Neural progenitor cell (in vitro differentiated cells): ENCODE measurements around the gene TSHZ3. TPM values are rescaled to one million over a fixed set of nuclear protein-coding genes. Genes with fewer than 3 reads are reported as not detected.

Experiments
- DNase-seq: peaks from one replicate; pipeline ENCODE4 v3.0.0-alpha.2; 2016; ENCODE audit warnings: low spot score
- H2AFZ ChIP-seq: fragments of 200-600 bp; sonication (generic); replicated peaks from 2 replicates; pipeline ENCODE4 v1.6.1; 2016; ENCODE audit warnings: antibody characterized with exemption
- H3F3A ChIP-seq: fragments of 200-600 bp; sonication (generic); 2 replicates; pipeline ENCODE4 v1.6.1; 2016; ENCODE audit warnings: antibody characterized with exemption, low read depth
- H3K27ac ChIP-seq: fragments of 200-600 bp; sonication (generic); 2 replicates; pipeline ENCODE4 v1.5.1; 2016; ENCODE audit warnings: mild to moderate bottlenecking
- H3K27me3 ChIP-seq: fragments of 200-600 bp; sonication (generic); 2 replicates; pipeline ENCODE4 v1.6.1; 2016; ENCODE audit warnings: mild to moderate bottlenecking, moderate library complexity
- H3K36me3 ChIP-seq: fragments of 200-600 bp; sonication (generic); 2 replicates; pipeline ENCODE4 v1.5.1; 2016
- H3K4me1 ChIP-seq: fragments of 200-600 bp; sonication (generic); 2 replicates; pipeline ENCODE4 v1.6.1; 2016; ENCODE audit warnings: mixed run types
- H3K4me2 ChIP-seq: fragments of 200-600 bp; sonication (generic); 2 replicates; pipeline ENCODE4 v1.6.1; 2016
- H3K4me3 ChIP-seq: fragments of 200-600 bp; sonication (generic); 2 replicates; pipeline ENCODE4 v1.5.1; 2016
- H3K79me2 ChIP-seq: fragments of 200-600 bp; sonication (generic); 2 replicates; pipeline ENCODE4 v1.6.1; 2016; ENCODE audit warnings: low read depth
- H3K9ac ChIP-seq: fragments of 200-600 bp; sonication (generic); 2 replicates; pipeline ENCODE4 v1.6.1; 2016
- H3K9me3 ChIP-seq: fragments of 200-600 bp; sonication (generic); 2 replicates; pipeline ENCODE4 v1.5.1; 2016; ENCODE audit warnings: low read depth
- H4K20me1 ChIP-seq: fragments of 200-600 bp; sonication (generic); 2 replicates; pipeline ENCODE4 v1.6.1; 2016; ENCODE audit warnings: low read depth
- H3K27ac Mint-ChIP-seq: 3 replicates; pipeline ENCODE4 v1.8.0; 2021; ENCODE audit warnings: mixed read lengths
- H3K27me3 Mint-ChIP-seq: 2 replicates; pipeline ENCODE4 v1.8.0; 2022; ENCODE audit warnings: low read depth, mild to moderate bottlenecking, inconsistent platforms, moderate library complexity, mixed read lengths; ENCODE audit not compliant: insufficient read depth
- H3K36me3 Mint-ChIP-seq: 3 replicates; pipeline ENCODE4 v1.8.0; 2021; ENCODE audit warnings: mixed read lengths
- H3K4me1 Mint-ChIP-seq: 3 replicates; pipeline ENCODE4 v1.8.0; 2021; ENCODE audit warnings: mixed read lengths
- H3K4me3 Mint-ChIP-seq: 3 replicates; pipeline ENCODE4 v1.8.0; 2021; ENCODE audit warnings: mild to moderate bottlenecking, moderate library complexity, mixed read lengths
- H3K9me3 Mint-ChIP-seq: 3 replicates; pipeline ENCODE4 v1.8.0; 2020; ENCODE audit warnings: mixed read lengths
- EZH2 ChIP-seq: fragments of 200-600 bp; sonication (generic); IDR thresholded peaks from 2 replicates; pipeline ENCODE4 v1.6.1; 2017; ENCODE audit warnings: antibody characterized with exemption, mild to moderate bottlenecking, moderate library complexity
- EZH2phosphoT487 ChIP-seq: fragments of 200-600 bp; sonication (generic); IDR thresholded peaks from 2 replicates; pipeline ENCODE4 v1.6.1; 2017; ENCODE audit warnings: antibody characterized with exemption
- total RNA-seq: library from RNA; depleted of rRNA; stranded (reverse); fragments of >200 nt; gene quantifications from 2 replicates; pipeline ENCODE4 v1.2.3, GENCODE V29; 2015; ENCODE audit warnings: low replicate concordance
- TF ChIP-seq, protein P1 (sequence below): fragments of 200-600 bp; sonication (generic); IDR thresholded peaks from 2 replicates; pipeline ENCODE4 v1.5.1; 2017; ENCODE audit warnings: antibody characterized with exemption, mild to moderate bottlenecking

The TSHZ3 gene, protein sequence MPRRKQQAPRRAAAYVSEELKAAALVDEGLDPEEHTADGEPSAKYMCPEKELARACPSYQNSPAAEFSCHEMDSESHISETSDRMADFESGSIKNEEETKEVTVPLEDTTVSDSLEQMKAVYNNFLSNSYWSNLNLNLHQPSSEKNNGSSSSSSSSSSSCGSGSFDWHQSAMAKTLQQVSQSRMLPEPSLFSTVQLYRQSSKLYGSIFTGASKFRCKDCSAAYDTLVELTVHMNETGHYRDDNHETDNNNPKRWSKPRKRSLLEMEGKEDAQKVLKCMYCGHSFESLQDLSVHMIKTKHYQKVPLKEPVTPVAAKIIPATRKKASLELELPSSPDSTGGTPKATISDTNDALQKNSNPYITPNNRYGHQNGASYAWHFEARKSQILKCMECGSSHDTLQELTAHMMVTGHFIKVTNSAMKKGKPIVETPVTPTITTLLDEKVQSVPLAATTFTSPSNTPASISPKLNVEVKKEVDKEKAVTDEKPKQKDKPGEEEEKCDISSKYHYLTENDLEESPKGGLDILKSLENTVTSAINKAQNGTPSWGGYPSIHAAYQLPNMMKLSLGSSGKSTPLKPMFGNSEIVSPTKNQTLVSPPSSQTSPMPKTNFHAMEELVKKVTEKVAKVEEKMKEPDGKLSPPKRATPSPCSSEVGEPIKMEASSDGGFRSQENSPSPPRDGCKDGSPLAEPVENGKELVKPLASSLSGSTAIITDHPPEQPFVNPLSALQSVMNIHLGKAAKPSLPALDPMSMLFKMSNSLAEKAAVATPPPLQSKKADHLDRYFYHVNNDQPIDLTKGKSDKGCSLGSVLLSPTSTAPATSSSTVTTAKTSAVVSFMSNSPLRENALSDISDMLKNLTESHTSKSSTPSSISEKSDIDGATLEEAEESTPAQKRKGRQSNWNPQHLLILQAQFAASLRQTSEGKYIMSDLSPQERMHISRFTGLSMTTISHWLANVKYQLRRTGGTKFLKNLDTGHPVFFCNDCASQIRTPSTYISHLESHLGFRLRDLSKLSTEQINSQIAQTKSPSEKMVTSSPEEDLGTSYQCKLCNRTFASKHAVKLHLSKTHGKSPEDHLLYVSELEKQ
- total RNA-seq = 0.60 and 1.2 TPM in 2 replicates

DNA sequence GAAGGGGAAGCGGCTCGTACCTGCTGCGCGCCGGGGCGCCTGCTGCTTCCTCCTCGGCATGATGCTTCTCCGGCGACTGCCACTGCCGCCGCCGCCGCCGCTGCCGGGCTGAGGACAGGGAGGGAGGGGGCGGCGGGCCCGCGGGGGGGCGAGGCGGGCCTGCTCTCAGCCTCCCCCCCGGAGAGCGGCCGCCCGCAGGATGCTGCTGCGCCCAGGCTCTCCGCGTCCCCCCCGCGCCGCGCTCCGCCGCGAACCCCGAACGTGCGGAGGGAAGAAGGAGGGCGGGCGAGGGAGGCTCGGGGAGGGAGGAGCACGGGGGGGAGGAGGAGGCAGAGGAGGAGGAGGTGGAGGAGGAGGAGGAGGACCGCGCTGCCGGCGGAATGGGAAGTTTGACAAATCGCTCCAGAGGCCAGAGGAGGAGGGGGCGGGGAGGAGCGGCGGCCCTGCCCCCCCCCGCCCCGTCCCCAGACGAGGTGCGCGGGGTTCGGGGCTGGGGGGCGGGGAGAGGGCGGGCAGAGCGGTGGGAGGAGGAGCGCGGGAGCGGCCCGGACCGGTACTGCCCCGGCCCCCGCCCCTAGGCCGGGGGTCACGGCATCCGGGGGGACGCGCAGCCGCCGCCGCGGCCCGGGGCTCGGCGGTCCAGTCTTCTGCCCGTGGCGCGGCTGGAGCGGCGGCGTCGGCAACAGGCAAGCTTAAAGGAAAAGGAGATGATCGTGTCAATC, at the start of gene TSHZ3:
TSS of gene TSHZ3 (minus strand) at position 277 of the 722 bp plus-strand sequence. CDS start at position 60, 217 bp downstream.
- Histone ChIP-seq H3K79me2 (no peaks in the 10 kb centered on the region), H3K9ac (no peak within 1 kb of the TSS), H3K27me3 (peaks cover 85% of the 10 kb centered on the region), H3K36me3 (no peaks in the 10 kb centered on the region), H2AFZ (peak within 1 kb of the TSS; percentile 91), H3K9me3 (no peaks in the 10 kb centered on the region), H3F3A (no peaks in the 10 kb centered on the region), H3K4me3 (peak within 1 kb of the TSS; percentile 81), H3K27ac (no peak within 1 kb of the TSS), H3K4me1 (peaks cover 27% of the 10 kb centered on the region), H3K4me2 (peak within 1 kb of the TSS; percentile 97), H4K20me1 (peaks cover 45% of the 10 kb centered on the region)
- Mint-ChIP-seq H3K36me3 (no peaks in the 10 kb centered on the region), H3K9me3 (no peaks in the 10 kb centered on the region), H3K27me3 (peaks cover 51% of the 10 kb centered on the region), H3K4me3 (peak within 1 kb of the TSS; percentile 86), H3K4me1 (peaks cover 27% of the 10 kb centered on the region), H3K27ac (no peak within 1 kb of the TSS)
- TF ChIP-seq EZH2phosphoT487 (no peak), EZH2 (no peak)
- TF ChIP-seq, protein P1, sequence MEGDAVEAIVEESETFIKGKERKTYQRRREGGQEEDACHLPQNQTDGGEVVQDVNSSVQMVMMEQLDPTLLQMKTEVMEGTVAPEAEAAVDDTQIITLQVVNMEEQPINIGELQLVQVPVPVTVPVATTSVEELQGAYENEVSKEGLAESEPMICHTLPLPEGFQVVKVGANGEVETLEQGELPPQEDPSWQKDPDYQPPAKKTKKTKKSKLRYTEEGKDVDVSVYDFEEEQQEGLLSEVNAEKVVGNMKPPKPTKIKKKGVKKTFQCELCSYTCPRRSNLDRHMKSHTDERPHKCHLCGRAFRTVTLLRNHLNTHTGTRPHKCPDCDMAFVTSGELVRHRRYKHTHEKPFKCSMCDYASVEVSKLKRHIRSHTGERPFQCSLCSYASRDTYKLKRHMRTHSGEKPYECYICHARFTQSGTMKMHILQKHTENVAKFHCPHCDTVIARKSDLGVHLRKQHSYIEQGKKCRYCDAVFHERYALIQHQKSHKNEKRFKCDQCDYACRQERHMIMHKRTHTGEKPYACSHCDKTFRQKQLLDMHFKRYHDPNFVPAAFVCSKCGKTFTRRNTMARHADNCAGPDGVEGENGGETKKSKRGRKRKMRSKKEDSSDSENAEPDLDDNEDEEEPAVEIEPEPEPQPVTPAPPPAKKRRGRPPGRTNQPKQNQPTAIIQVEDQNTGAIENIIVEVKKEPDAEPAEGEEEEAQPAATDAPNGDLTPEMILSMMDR = no peak
- DNase-seq = peak; percentile 83

DNA sequence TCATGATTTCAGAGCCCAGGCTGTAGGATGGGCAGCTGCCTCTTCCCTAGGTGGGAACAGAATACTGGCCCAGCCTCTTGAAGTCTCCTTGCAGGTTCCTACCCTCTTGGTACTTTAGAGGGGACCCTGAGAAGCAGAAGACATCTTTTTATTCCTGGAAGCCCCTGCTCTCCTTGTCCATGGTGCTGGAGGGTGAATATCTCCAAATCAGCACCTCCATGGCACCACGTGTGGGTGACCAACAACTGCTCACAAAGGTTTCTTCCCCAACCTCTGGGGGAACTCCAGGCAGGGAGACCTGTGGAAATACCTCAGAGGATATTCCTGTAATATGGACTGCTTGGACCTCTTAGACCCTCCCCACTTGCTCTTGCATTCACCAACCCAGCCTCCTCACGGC, 48.1 kb upstream of the TSHZ3 start:
- Histone ChIP-seq H4K20me1 (no peaks in the 10 kb centered on the region), H3K9me3 (no peaks in the 10 kb centered on the region), H3K27ac (no peak overlapping the region), H3K36me3 (no peaks in the 10 kb centered on the region), H3K4me2 (no peak overlapping the region), H3K27me3 (no peaks in the 10 kb centered on the region), H3K4me3 (no peak overlapping the region), H2AFZ (no peak overlapping the region), H3F3A (no peaks in the 10 kb centered on the region), H3K9ac (no peak overlapping the region), H3K4me1 (no peaks in the 10 kb centered on the region), H3K79me2 (no peaks in the 10 kb centered on the region)
- H3K4me3 Mint-ChIP-seq = no peak overlapping the region
- no peaks in the 10 kb centered on the region for H3K4me1 Mint-ChIP-seq
- no peak for TF ChIP-seq EZH2
- no peaks in the 10 kb centered on the region for H3K9me3 Mint-ChIP-seq
- peaks cover 3% of the 10 kb centered on the region for H3K27me3 Mint-ChIP-seq
- DNase-seq = no peak
- H3K27ac Mint-ChIP-seq = no peak overlapping the region
- no peaks in the 10 kb centered on the region for H3K36me3 Mint-ChIP-seq

DNA sequence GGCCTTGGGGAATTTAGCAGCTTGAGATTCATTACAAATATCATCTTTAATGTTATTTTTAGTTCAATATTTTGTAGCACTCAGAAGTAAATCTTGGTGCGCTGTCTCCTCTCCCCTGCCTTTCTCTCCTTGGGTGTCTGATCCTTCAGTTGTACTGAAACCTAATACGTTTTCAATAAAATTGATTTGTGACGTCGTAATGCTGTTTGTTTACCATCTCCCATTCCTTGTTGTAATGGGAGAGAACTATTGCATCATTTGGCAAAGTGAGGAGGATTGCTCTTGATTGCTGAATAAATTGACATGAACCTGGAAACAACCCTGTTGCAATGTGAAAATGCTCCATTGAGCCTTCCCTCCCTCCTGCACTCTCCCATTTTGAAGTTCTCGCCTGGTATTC, 43.2 kb upstream of the TSHZ3 start:
- no peak overlapping the region for H3K4me3 ChIP-seq
- H3K4me1 ChIP-seq = peaks cover 3% of the 10 kb centered on the region
- H3K79me2 ChIP-seq = no peaks in the 10 kb centered on the region
- H3F3A ChIP-seq = peaks cover 2% of the 10 kb centered on the region
- no peak overlapping the region for H3K27ac ChIP-seq
- H4K20me1 ChIP-seq = peaks cover 11% of the 10 kb centered on the region
- no peaks in the 10 kb centered on the region for H3K36me3 Mint-ChIP-seq
- H3K27me3 ChIP-seq = no peaks in the 10 kb centered on the region
- no peaks in the 10 kb centered on the region for H3K9me3 Mint-ChIP-seq
- H3K4me3 Mint-ChIP-seq = no peak overlapping the region
- TF ChIP-seq, protein P1 = no peak
- no peak for TF ChIP-seq EZH2phosphoT487
- no peak for TF ChIP-seq EZH2
- no peak overlapping the region for H2AFZ ChIP-seq
- peaks cover 10% of the 10 kb centered on the region for H3K27me3 Mint-ChIP-seq
- H3K9me3 ChIP-seq = no peaks in the 10 kb centered on the region
- DNase-seq = no peak
- no peak overlapping the region for H3K4me2 ChIP-seq
- H3K36me3 ChIP-seq = no peaks in the 10 kb centered on the region
- H3K27ac Mint-ChIP-seq = no peak overlapping the region
- no peak overlapping the region for H3K9ac ChIP-seq
- H3K4me1 Mint-ChIP-seq = peaks cover 11% of the 10 kb centered on the region
